Measurements from ENCODE around the gene RNF34. TPM values are rescaled to one million over a fixed set of nuclear protein-coding genes. Genes with fewer than 3 reads are reported as not detected.
"Not testable (repeated sequence)": the region's sequence is repeated elsewhere in the genome, so short reads cannot be mapped to it uniquely, and the experiment has no call there.

RNF34 gene
- total RNA-seq, 4 donors from 2014 or later = 46.8 to 63.2 (median 49.8) TPM

- Histone ChIP-seq H3K4me1 (no peaks in the 10 kb centered on the region), H3K27me3 (no peaks in the 10 kb centered on the region), H3K4me3 (no peak overlapping the region), H3K36me3 (no peaks in the 10 kb centered on the region), H3K27ac (no peak overlapping the region), H3K9me3 (no peaks in the 10 kb centered on the region)
- intact Hi-C loops (cut with DNase I; ENCODE audit: low total_unique reads) = no loop called here
- no peak for DNase-seq
- 58 to 63% methylated on average over 4 to 5 of the region's 5 CpGs for WGBS, 2 donors (ENCODE audit: low coverage in 1 of 2)
- in situ Hi-C loops (cut with MboI; ENCODE audit: low pct_ligation_motif_present in 1 of 4, low pct_unique_long_range_greater_than_20kb in 1 of 4, low sequenced_read_pairs in 3 of 4) = no loop called here
- TF ChIP-seq CTCF (IDR thresholded peaks at IDR 0.05) (no peak), EP300 (IDR thresholded peaks at IDR 0.05; ENCODE audit: low read depth) (no peak), POLR2AphosphoS5 (IDR thresholded peaks at IDR 0.05) (no peak), POLR2A (IDR thresholded peaks at IDR 0.05) (no peak)
These were observed 35.2 kb upstream of the RNF34 start for GRCh38 chr12:121364683-121365121.

GRCh38 chr12:121365416-121366062 is 34.4 kb upstream of the RNF34 start:
- Histone ChIP-seq H3K27ac (no peak overlapping the region), H3K4me3 (no peak overlapping the region), H3K4me1 (no peaks in the 10 kb centered on the region), H3K36me3 (no peaks in the 10 kb centered on the region), H3K27me3 (no peaks in the 10 kb centered on the region), H3K9me3 (no peaks in the 10 kb centered on the region)
- in situ Hi-C loops (cut with MboI; ENCODE audit: low pct_ligation_motif_present in 1 of 4, low pct_unique_long_range_greater_than_20kb in 1 of 4, low sequenced_read_pairs in 3 of 4) (no loop called here), intact Hi-C loops (cut with DNase I; ENCODE audit: low total_unique reads) (no loop called here)
- TF ChIP-seq POLR2A (IDR thresholded peaks at IDR 0.05) = no peak
- 43 to 77% methylated on average over 2 to 5 of the region's 5 CpGs for WGBS, 2 donors (ENCODE audit: low coverage in 1 of 2)
- DNase-seq = no peak

GRCh38 chr12:121366063-121366459 is 33.9 kb upstream of the RNF34 start:
- TF ChIP-seq POLR2A (IDR thresholded peaks at IDR 0.05) (no peak), EP300 (IDR thresholded peaks at IDR 0.05; ENCODE audit: low read depth) (no peak), POLR2AphosphoS5 (IDR thresholded peaks at IDR 0.05) (no peak), CTCF (IDR thresholded peaks at IDR 0.05) (no peak)
- Histone ChIP-seq H3K4me1 (no peaks in the 10 kb centered on the region), H3K9me3 (no peaks in the 10 kb centered on the region), H3K27ac (no peak overlapping the region), H3K36me3 (no peaks in the 10 kb centered on the region), H3K4me3 (no peak overlapping the region), H3K27me3 (no peaks in the 10 kb centered on the region)
- WGBS, 2 donors (ENCODE audit: low coverage in 1 of 2) = 66 to 84% methylated on average over 2 to 4 of the region's 4 CpGs
- intact Hi-C loops (cut with DNase I; ENCODE audit: low total_unique reads) = no loop called here
- no peak for DNase-seq
- in situ Hi-C loops (cut with MboI; ENCODE audit: low pct_ligation_motif_present in 1 of 4, low pct_unique_long_range_greater_than_20kb in 1 of 4, low sequenced_read_pairs in 3 of 4) = no loop called here

- Histone ChIP-seq H3K4me3 (no peak overlapping the region), H3K27ac (no peak overlapping the region), H3K4me1 (no peaks in the 10 kb centered on the region), H3K9me3 (no peaks in the 10 kb centered on the region), H3K27me3 (no peaks in the 10 kb centered on the region), H3K36me3 (no peaks in the 10 kb centered on the region)
- intact Hi-C loops (cut with DNase I; ENCODE audit: low total_unique reads) (no loop called here), in situ Hi-C loops (cut with MboI; ENCODE audit: low pct_ligation_motif_present in 1 of 4, low pct_unique_long_range_greater_than_20kb in 1 of 4, low sequenced_read_pairs in 3 of 4) (no loop called here)
- TF ChIP-seq POLR2AphosphoS5 (IDR thresholded peaks at IDR 0.05) (no peak), POLR2A (IDR thresholded peaks at IDR 0.05) (no peak), CTCF (IDR thresholded peaks at IDR 0.05) (no peak), EP300 (IDR thresholded peaks at IDR 0.05; ENCODE audit: low read depth) (no peak)
- WGBS, 2 donors (ENCODE audit: low coverage in 1 of 2) = 76 to 81% methylated on average over 6 of the region's 6 CpGs
- DNase-seq = no peak
These were observed 28.5 kb upstream of the RNF34 start for GRCh38 chr12:121371404-121371803.

GRCh38 chr12:121373755-121374154 is 26.2 kb upstream of the RNF34 start:
- TF ChIP-seq EP300 (IDR thresholded peaks at IDR 0.05; ENCODE audit: low read depth) = no peak
- TF ChIP-seq CTCF (IDR thresholded peaks at IDR 0.05) = no peak
- TF ChIP-seq POLR2AphosphoS5 (IDR thresholded peaks at IDR 0.05) = no peak
- TF ChIP-seq POLR2A (IDR thresholded peaks at IDR 0.05) = no peak
- H3K27ac ChIP-seq = no peak overlapping the region
- H3K4me1 ChIP-seq = peaks cover 0 to 7% (median 0%) of the 10 kb centered on the region in 4 donors
- no peak overlapping the region for H3K4me3 ChIP-seq
- H3K9me3 ChIP-seq = no peaks in the 10 kb centered on the region
- in situ Hi-C loops (cut with MboI; ENCODE audit: low pct_ligation_motif_present in 1 of 4, low pct_unique_long_range_greater_than_20kb in 1 of 4, low sequenced_read_pairs in 3 of 4) (no loop called here), intact Hi-C loops (cut with DNase I; ENCODE audit: low total_unique reads) (no loop called here)
- H3K27me3 ChIP-seq = no peaks in the 10 kb centered on the region
- no peaks in the 10 kb centered on the region for H3K36me3 ChIP-seq
- WGBS, 2 donors (ENCODE audit: low coverage in 1 of 2) = 84 to 89% methylated on average over 5 to 6 of the region's 6 CpGs
- no peak for DNase-seq

- in situ Hi-C loops (cut with MboI; ENCODE audit: low pct_ligation_motif_present in 1 of 4, low pct_unique_long_range_greater_than_20kb in 1 of 4, low sequenced_read_pairs in 3 of 4); intact Hi-C loops (cut with DNase I; ENCODE audit: low total_unique reads); DNase-seq; H3K27me3 ChIP-seq; H3K36me3 ChIP-seq; H3K4me3 ChIP-seq; H3K9me3 ChIP-seq; H3K4me1 ChIP-seq; H3K27ac ChIP-seq: not testable (repeated sequence)
- WGBS, 2 donors (ENCODE audit: low coverage in 1 of 2) = 93 to 100% methylated on average over 1 to 12 of the region's 23 CpGs
These were observed 25.6 kb upstream of the RNF34 start for GRCh38 chr12:121374336-121374735.
